ENCODE measurements around the gene BCAT1.
"Not testable (repeated sequence)": the region's sequence is repeated elsewhere in the genome, so short reads cannot be mapped to it uniquely, and the experiment has no call there.

The BCAT1 gene

GRCh38 chr12:24856541-24856940 is 92.4 kb downstream of the BCAT1 start:
- no peak for DNase-seq (ENCODE audit: low read depth)

DNA sequence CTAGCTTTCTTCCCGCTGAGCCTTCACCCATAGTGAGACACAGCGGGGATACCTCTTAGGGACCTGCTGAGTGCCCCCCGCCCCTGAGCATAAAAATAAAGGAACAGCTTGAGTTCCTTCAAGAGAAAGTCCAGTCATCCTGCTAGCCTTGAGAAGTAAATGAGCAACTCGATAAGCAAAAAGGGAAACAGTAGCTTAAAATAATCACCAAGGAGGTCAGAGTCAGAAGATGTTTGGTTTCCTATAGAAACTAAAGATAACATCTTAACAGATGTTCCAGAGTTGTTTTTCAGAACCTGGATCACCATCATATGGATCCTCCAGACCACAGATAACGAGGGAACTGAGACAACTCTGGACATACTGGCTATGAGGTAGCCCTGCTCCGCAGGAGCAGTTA is 94.0 kb downstream of the BCAT1 start:
- DNase-seq (ENCODE audit: low read depth), result no peak

DNA sequence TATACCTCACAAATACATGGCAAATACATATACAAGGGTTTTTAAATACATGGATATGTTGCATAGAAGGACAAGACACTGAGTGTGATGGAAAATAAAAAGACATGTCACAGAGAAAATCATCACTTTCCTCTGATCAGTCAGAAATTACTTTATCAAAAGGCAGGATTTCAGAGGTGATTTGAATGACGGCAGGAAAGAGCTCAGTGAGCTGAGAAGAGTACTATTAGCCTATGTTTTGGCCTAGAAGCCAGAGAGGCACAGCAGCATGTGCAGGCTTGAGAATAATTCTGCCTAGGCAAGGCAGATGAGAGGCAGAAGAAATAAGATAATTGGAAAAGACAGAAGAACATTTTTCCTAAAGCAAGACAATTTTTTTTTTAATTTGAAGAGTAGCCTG is 94.9 kb downstream of the BCAT1 start:
- DNase-seq (ENCODE audit: low read depth), result no peak

DNA sequence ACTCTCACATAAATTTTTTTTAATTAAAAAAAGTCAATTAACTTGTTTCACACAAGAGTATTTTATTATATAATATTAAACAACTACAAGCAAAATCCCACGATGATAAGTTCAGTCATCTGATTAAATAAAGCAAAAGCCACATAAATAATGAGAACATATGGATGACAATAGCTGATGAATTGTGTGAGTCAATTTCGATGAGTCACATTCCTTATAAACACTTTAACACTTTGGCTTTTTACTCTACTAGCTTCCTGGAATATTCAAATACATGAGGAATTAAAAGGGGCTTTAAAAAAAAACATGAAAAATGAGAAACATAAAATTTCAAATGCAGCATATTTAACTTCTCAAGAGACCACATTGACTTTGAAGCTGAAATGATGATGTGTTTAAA is 95.3 kb downstream of the BCAT1 start:
- DNase-seq (ENCODE audit: low read depth), result peak; percentile 20

- no peak for DNase-seq (ENCODE audit: low read depth)
Measured at GRCh38 chr12:24853094-24853493, 95.8 kb downstream of the BCAT1 start.

GRCh38 chr12:24852420-24852819 is 96.5 kb downstream of the BCAT1 start:
- DNase-seq (ENCODE audit: low read depth), result no peak

GRCh38 chr12:24851883-24852282 is 97.0 kb downstream of the BCAT1 start:
- not testable (repeated sequence) for DNase-seq (ENCODE audit: low read depth)

GRCh38 chr12:24851341-24851740 is 97.6 kb downstream of the BCAT1 start:
- DNase-seq (ENCODE audit: low read depth), result no peak

DNA sequence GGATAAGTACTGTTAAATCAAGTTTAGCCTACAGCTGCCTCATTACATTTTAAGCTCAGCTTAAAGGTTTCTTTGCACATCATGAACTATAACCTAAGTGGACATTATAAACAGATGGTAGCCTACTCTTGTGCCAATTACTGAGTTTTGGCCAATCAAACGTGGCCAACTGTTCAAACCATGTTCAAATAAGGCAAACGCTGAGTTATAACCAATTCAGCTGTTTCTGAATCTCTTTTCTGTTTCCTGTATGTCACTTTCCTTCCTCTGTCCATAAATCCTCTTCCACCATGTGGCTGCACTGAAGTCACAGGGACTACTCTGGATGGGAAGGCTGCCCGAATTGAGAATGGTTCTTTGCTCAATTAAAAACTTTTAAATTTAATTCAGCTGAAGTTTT is 98.4 kb downstream of the BCAT1 start:
- no peak for DNase-seq (ENCODE audit: low read depth)

GRCh38 chr12:24848941-24849477 is 99.9 kb downstream of the BCAT1 start:
- DNase-seq (ENCODE audit: low read depth), result no peak

DNA sequence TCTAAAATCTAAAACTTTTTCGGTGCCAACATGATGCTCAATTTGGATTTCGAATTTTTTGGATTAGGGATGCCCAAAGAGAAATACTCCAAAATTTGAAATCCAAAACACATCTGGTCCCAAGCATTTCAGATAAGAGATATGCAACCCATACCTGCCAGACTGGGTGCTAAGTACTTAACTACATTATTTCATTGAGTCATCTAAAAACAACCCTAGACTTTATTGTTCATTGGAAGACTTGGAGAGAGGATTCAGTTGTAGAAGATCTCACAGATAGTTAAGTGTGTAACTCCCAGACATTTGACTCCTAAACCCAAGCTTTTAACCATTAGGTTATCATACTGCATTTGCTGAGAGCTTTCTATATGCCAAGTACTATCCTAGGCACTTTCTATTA is 102.2 kb downstream of the BCAT1 start:
- DNase-seq (ENCODE audit: low read depth), result no peak

DNA sequence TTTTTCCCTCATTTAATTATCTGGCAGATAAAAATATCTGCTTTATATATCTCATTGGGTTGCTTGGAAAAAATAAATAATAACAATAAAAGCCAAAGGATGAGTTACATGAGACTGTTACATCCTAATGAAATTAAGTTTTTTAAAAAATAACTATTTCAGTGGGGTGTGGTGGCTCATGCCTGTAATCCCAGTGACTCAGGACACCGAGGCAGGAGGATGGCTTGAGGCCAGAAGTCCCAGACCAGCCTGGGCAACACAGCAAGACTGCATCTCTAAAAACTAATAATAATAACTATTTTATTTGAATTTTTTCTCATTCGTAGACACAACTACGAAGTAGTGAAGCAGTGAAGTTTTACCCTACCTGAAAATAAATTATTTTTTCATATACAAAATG is 103.3 kb downstream of the BCAT1 start:
- DNase-seq (ENCODE audit: low read depth), result no peak

GRCh38 chr12:24840046-24840800 is 108.7 kb downstream of the BCAT1 start:
- peak; percentile 70 for DNase-seq (ENCODE audit: low read depth)

- DNase-seq (ENCODE audit: low read depth), result peak; percentile 55
Measured at GRCh38 chr12:24839268-24839791, 109.6 kb downstream of the BCAT1 start.

GRCh38 chr12:24838531-24838950 is 110.4 kb downstream of the BCAT1 start:
- DNase-seq (ENCODE audit: low read depth), result peak; percentile 76

GRCh38 chr12:24835377-24835776 is 113.5 kb downstream of the BCAT1 start:
- no peak for DNase-seq (ENCODE audit: low read depth)

GRCh38 chr12:24833513-24833912 is 115.4 kb downstream of the BCAT1 start:
- no peak for DNase-seq (ENCODE audit: low read depth)

DNA sequence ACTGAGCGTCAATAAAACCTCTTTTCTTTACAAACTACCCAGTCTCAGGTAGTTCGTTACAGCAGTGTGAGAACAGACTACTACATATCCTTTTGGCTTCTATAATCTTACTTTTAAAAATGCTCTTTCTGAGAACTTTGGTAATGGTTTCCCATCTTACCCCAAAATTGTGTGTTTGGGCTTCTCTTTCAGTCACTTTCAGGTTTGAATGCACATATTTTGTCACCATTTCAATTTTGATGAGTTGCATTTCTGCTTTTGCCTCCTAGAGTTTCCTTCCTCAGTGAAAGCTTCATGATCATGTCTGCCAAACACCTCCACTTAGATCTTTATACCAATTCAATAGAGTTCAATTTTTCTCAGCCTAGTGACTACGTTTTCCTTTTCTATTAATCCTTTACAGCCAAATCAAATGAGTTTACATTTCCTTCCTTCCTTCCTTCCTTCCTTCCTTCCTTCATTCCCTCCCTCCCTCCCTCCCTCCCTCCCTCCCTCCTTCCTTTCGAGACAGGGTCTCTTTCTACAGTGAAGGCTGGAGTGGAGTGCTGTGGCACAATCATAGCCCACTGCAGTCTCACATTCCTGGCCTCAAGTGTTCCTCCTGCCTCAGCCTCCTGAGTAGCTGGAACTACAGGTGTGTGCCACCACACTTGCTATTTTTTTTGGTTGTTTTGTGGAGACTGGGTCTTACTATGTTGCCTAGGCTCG is 124.9 kb downstream of the BCAT1 start:
- DNase-seq (ENCODE audit: low read depth), result no peak

DNA sequence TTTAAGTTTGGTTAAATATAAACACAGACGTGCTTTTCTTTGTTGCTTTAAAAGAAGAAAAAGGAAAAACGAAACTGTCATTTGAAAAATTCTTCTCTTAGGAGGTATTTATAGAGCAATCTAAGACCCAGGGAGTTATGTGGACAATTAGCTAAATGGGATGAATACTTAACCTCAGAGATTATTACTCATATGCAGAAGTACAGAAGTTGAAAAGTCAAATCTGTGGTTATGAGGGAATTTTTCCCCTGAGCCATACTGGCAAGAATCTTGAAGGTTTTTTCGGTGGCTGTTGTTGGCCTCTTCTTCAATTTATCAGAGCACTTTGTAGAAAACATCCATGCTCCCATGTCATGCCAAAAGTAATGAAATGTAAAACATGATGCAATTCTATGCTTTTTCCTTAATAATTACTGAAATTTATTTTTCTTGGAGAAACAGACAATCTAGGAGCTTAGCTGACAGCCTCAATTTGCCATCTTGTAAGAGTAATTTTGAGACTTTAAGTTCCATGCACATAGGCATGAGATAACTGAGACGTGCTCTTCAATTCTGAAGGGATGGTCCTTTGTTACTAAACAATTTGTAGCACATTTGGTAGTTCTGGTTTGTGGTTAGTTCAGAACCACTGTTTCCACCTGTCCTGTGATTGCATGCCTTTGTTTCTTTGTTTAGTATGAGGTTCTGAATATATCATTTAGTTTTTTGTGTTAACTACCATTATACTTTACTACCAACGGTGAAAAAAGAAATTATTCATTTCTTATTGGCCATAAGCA is 126.6 kb downstream of the BCAT1 start:
- peak; percentile 76 for DNase-seq (ENCODE audit: low read depth)

GRCh38 chr12:24821691-24822090 is 127.2 kb downstream of the BCAT1 start:
- DNase-seq (ENCODE audit: low read depth), result no peak

DNA sequence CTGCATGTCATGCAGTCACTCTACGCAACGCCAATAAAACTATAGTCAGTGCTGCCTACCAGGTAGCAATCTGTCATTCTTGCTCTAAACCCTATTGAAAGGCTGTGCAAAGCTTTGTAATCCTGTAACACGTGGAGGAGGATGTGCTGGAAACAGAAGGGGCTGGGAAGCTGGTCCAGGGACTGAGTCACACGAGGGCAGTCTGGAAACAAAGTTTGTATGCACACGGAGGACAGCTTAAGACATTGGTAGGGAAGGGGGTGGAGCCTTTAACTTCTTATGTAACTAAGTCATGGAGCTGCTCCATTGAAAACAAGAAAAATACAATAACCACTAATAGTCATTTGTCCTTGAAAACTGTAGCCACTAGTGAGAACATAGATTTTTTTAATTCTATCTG is 128.0 kb downstream of the BCAT1 start:
- peak; percentile 72 for DNase-seq (ENCODE audit: low read depth)

DNA sequence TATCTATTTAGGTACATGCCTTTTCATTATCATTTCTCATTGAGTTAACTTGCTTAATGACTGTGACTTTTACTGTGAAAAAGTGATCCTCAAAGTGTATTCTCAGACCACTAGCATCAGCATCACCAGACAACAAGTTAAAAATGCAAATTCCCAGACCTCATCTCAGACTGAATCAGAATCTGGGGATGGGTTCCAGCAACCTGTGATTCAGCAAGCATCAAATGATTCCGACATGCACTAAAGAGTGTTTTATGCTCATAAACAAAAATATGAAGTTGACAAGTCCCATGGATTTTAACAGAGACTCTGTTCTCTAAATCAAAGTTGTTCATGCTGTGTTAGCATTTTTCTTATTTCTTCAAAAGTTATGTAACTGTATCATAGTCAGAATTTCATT is 130.6 kb downstream of the BCAT1 start:
- no peak for DNase-seq (ENCODE audit: low read depth)

DNA sequence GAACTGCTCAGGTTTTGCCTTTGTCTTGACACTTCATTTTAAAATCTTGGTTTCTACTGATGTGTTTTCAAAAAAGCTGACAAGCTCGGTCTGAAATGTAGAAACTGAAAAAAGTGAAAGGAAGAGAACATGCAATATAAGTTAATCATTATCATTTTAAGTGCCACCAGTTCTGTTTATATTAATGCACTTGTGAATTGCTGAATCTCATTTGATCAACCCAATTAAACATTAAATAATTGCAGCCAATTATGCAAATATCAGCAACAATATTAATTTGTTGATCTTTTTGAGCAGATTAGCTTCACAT is 133.8 kb downstream of the BCAT1 start:
- no peak for DNase-seq (ENCODE audit: low read depth)

Measured in stromal cell of bone marrow (primary cell).